Measurements from ENCODE around the gene TAF1B. TPM values are rescaled to one million over a fixed set of nuclear protein-coding genes. Genes with fewer than 3 reads are reported as not detected.

TAF1B gene
- total RNA-seq, 5 donors from 2014 or later (not counting 1 experiment from before 2014, with no cell fraction given): 9.2 to 21.7 (median 15.2) TPM

DNA sequence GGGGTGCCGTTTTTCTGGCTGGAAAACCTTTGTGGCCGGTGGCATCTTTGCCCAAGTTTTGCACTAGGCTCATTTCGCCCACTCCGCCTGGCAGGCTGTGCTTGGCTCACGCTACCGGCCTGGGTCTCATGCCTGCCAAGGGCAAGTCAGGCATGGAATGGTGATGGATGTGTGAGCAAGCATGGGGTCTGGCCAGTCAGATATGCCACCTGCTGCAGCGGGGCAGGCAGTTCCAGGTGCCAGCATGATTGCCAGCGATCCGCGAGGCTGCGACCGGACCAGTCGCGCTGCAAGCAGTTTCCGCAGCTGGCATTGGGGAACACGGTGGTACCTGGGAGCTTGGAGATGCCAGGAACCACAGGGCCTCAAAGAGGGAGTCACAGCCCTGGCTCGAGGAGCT lies 40.6 kb downstream of the TAF1B start:
- Mint-ChIP-seq H3K4me1 (peaks cover 0 to 13% (median 12%) of the 10 kb centered on the region in 3 donors), H3K4me3 (no peak overlapping the region), H3K27ac (no peak overlapping the region), H3K36me3 (peaks cover 62% of the 10 kb centered on the region), H3K27me3 (no peaks in the 10 kb centered on the region), H3K9me3 (peaks cover 4 to 15% (median 7%) of the 10 kb centered on the region in 3 donors)
- no peak for ATAC-seq (replicated peaks in 1 of 4)
- Histone ChIP-seq H3K4me1 (ENCODE audit: control insufficient read depth in 1 of 2, extremely low read depth in 1 of 2, insufficient read depth in 2 of 2, low read length in 2 of 2) (no peaks in the 10 kb centered on the region), H3K27me3 (replicated peaks in 1 of 2; ENCODE audit: control insufficient read depth in 2 of 2, extremely low read depth in 1 of 2, insufficient read depth in 2 of 2, low read length in 1 of 2) (no peaks in the 10 kb centered on the region), H3K36me3 (ENCODE audit: control insufficient read depth in 2 of 2, extremely low read depth in 1 of 2, insufficient read depth in 1 of 2, low read length in 1 of 2) (peaks cover 12 to 15% of the 10 kb centered on the region in 2 donors), H3K4me3 (ENCODE audit: control insufficient read depth in 1 of 2, extremely low read depth in 1 of 2, low read length in 1 of 2) (no peak overlapping the region), H3K9me3 (no peaks in the 10 kb centered on the region), H3K27ac (ENCODE audit: low read length) (no peak overlapping the region)
- WGBS (ENCODE audit: insufficient coverage): 93% methylated on average over 16 of the region's 17 CpGs
- CTCF ChIA-PET: no interaction called here
- POLR2A ChIA-PET: no interaction called here
- no peak for DNase-seq

DNA sequence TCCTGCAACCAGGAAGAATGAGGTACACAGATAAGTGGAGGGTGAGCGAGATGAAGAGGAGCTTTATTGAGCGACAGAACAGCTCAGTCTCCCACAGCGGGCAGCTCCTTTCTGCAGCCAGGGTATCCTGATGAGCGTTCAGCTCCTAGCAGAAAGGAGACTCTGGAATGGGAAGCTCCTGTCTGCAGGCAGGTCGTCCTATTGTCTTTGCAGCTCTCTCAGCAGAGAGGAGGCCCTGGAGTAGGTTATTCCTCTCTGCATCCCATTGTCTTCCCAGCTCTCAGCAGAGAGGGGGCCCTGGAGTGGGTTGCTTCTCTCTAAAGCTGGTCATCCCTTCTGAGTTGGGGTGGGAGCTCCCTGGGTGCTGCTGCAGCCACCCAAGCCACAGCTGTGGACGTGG lies 41.2 kb downstream of the TAF1B start:
- Mint-ChIP-seq H3K27ac (no peak overlapping the region), H3K27me3 (no peaks in the 10 kb centered on the region), H3K4me1 (peaks cover 4 to 16% (median 12%) of the 10 kb centered on the region in 3 donors), H3K36me3 (peaks cover 64% of the 10 kb centered on the region), H3K9me3 (peaks cover 4 to 15% (median 7%) of the 10 kb centered on the region in 3 donors), H3K4me3 (no peak overlapping the region)
- H3K27ac ChIP-seq (ENCODE audit: low read length): no peak overlapping the region
- no peak overlapping the region for H3K4me3 ChIP-seq (ENCODE audit: control insufficient read depth in 1 of 2, extremely low read depth in 1 of 2, low read length in 1 of 2)
- ChIA-PET CTCF (interaction anchor here in 1 of 2 donors (0.6 kb wide), 1 partner anchor 182 kb away, joined by 4 read pairs; no protein-coding TSS in a partner anchor), POLR2A (no interaction called here)
- peaks cover 11 to 12% of the 10 kb centered on the region in 2 donors for H3K36me3 ChIP-seq (ENCODE audit: control insufficient read depth in 2 of 2, extremely low read depth in 1 of 2, insufficient read depth in 1 of 2, low read length in 1 of 2)
- H3K4me1 ChIP-seq (ENCODE audit: control insufficient read depth in 1 of 2, extremely low read depth in 1 of 2, insufficient read depth in 2 of 2, low read length in 2 of 2): no peaks in the 10 kb centered on the region
- DNase-seq (no peak), ATAC-seq (replicated peaks in 1 of 4) (no peak)
- H3K27me3 ChIP-seq (replicated peaks in 1 of 2; ENCODE audit: control insufficient read depth in 2 of 2, extremely low read depth in 1 of 2, insufficient read depth in 2 of 2, low read length in 1 of 2): no peaks in the 10 kb centered on the region
- 94% methylated on average over 5 of the region's 6 CpGs for WGBS (ENCODE audit: insufficient coverage)
- no peaks in the 10 kb centered on the region for H3K9me3 ChIP-seq

DNA sequence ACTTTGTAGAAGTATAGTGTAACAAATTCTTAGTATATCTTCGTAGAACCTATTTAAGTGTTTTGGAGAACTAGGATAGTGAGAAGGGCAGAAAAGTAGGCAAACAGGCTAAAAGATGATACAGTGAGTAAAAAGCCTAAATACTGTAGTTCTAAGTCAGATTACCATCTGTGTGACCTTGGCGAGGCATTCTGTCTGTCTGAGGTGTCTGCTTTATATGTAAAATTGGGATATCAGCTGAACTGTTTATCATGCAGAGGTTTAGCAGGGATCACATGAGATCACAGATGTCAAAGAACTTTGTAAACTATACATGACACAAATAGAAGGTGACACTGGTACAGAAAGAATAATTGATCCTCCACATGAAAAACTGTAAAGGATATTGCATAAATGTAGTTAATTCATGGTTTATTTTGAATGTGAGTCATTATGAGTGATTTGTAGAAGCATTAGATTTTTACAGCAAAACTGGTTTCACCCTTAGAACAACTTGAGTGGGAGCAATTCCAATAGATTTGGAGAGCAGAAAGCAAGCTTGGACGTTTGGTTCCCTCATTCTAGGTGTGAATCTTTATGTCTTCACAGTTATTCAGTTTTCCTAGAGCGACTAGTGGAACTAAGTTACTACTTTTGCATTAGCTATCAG lies 41.9 kb downstream of the TAF1B start:
- 100% methylated on average over 1 of the region's 4 CpGs for WGBS (ENCODE audit: insufficient coverage)
- CTCF ChIA-PET: no interaction called here

DNA sequence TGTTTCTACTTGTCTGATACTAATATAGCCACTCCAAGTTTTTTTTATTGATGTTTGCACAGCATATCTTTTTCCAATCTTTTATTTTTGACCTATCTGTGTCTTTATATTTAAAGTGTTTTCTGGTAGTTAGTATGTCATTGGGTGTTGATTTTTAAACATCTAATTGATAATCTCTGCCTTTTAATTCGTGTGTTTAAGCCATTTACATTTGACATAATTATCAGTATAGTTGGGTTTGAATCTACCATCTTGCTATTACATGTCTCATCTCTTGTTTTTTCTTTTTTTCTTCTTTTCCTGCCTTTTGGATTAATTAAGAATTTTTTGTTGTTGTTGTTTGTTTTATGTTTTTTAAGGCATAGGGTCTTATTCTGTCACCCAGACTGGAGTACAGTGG lies 44.2 kb downstream of the TAF1B start:
- no peaks in the 10 kb centered on the region for H3K4me1 ChIP-seq (ENCODE audit: control insufficient read depth in 1 of 2, extremely low read depth in 1 of 2, insufficient read depth in 2 of 2, low read length in 2 of 2)
- peaks cover 6 to 12% of the 10 kb centered on the region in 2 donors for H3K36me3 ChIP-seq (ENCODE audit: control insufficient read depth in 2 of 2, extremely low read depth in 1 of 2, insufficient read depth in 1 of 2, low read length in 1 of 2)
- ChIA-PET POLR2A (interaction anchor here in 1 of 2 donors (0.6 kb wide), 1 partner anchor 108 kb away, joined by 3 read pairs; no protein-coding TSS in a partner anchor), CTCF (no interaction called here)
- H3K27me3 ChIP-seq (replicated peaks in 1 of 2; ENCODE audit: control insufficient read depth in 2 of 2, extremely low read depth in 1 of 2, insufficient read depth in 2 of 2, low read length in 1 of 2): no peaks in the 10 kb centered on the region
- whole genome bisulfite sequencing (ENCODE audit: insufficient coverage): no CpG with 5 or more reads among the region's 1 CpG
- H3K27ac Mint-ChIP-seq: peak overlapping the region in 1 of 2 donors; percentile 5
- no peak overlapping the region for H3K4me3 Mint-ChIP-seq
- H3K36me3 Mint-ChIP-seq: peaks cover 65% of the 10 kb centered on the region
- no peaks in the 10 kb centered on the region for H3K27me3 Mint-ChIP-seq
- no peak for DNase-seq
- H3K27ac ChIP-seq (ENCODE audit: low read length): no peak overlapping the region
- peaks cover 6 to 21% (median 14%) of the 10 kb centered on the region in 3 donors for H3K4me1 Mint-ChIP-seq
- no peaks in the 10 kb centered on the region for H3K9me3 ChIP-seq
- no peak overlapping the region for H3K4me3 ChIP-seq (ENCODE audit: control insufficient read depth in 1 of 2, extremely low read depth in 1 of 2, low read length in 1 of 2)
- no peak for ATAC-seq (replicated peaks in 1 of 4)
- peaks cover 4 to 15% (median 7%) of the 10 kb centered on the region in 3 donors for H3K9me3 Mint-ChIP-seq

More for the DNA sequence above, 41.9 kb downstream of the TAF1B start:
- no peaks in the 10 kb centered on the region for H3K9me3 ChIP-seq
- Mint-ChIP-seq H3K4me1 (peaks cover 6 to 21% (median 14%) of the 10 kb centered on the region in 3 donors), H3K27me3 (no peaks in the 10 kb centered on the region), H3K4me3 (no peak overlapping the region), H3K9me3 (peaks cover 4 to 15% (median 7%) of the 10 kb centered on the region in 3 donors), H3K36me3 (peaks cover 66% of the 10 kb centered on the region), H3K27ac (peak overlapping the region in 1 of 2 donors; percentile 2)
- no peak overlapping the region for H3K27ac ChIP-seq (ENCODE audit: low read length)
- DNase-seq (no peak), ATAC-seq (replicated peaks in 1 of 4) (no peak)
- no peaks in the 10 kb centered on the region for H3K27me3 ChIP-seq (replicated peaks in 1 of 2; ENCODE audit: control insufficient read depth in 2 of 2, extremely low read depth in 1 of 2, insufficient read depth in 2 of 2, low read length in 1 of 2)
- H3K4me3 ChIP-seq (ENCODE audit: control insufficient read depth in 1 of 2, extremely low read depth in 1 of 2, low read length in 1 of 2): no peak overlapping the region
- H3K36me3 ChIP-seq (ENCODE audit: control insufficient read depth in 2 of 2, extremely low read depth in 1 of 2, insufficient read depth in 1 of 2, low read length in 1 of 2): peaks cover 6 to 12% of the 10 kb centered on the region in 2 donors
- no peaks in the 10 kb centered on the region for H3K4me1 ChIP-seq (ENCODE audit: control insufficient read depth in 1 of 2, extremely low read depth in 1 of 2, insufficient read depth in 2 of 2, low read length in 2 of 2)
- POLR2A ChIA-PET: interaction anchor here (0.6 to 0.7 kb wide), 4 partner anchors 15 to 484 kb away, joined by 3 to 17 read pairs (median 10); no protein-coding TSS in a partner anchor

DNA sequence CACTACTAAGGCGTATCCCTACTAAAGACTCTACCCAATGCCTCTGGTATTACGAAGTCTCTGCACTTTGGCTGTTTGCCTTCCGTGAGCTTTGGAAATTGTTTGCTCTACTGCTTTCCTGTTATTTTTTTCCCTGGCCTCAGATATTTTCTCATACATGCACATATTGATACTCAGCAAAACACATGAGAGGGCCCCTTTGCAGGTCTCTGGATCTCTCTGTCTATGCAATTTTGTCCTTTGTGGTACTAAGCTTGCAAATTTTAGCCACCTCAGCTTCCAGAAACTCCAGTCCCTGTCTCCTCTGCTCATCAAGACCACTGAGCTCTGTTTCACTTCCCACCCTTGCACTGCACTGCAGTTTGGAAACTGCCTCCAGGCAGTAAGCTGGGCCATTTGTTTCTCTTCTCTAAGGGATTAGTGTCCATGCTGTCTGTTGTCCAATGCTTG lies 46.6 kb downstream of the TAF1B start:
- Mint-ChIP-seq H3K4me3 (no peak overlapping the region), H3K27me3 (no peaks in the 10 kb centered on the region), H3K9me3 (peaks cover 4 to 15% (median 7%) of the 10 kb centered on the region in 3 donors), H3K36me3 (peaks cover 59% of the 10 kb centered on the region), H3K4me1 (peaks cover 13 to 27% (median 14%) of the 10 kb centered on the region in 3 donors), H3K27ac (no peak overlapping the region)
- 89% methylated on average over 2 of the region's 3 CpGs for WGBS (ENCODE audit: insufficient coverage)
- H3K9me3 ChIP-seq: no peaks in the 10 kb centered on the region
- ChIA-PET CTCF (interaction anchor here (0.5 to 0.6 kb wide), 2 partner anchors 12 kb away, joined by 4 read pairs; no protein-coding TSS in a partner anchor), POLR2A (no interaction called here)
- H3K27ac ChIP-seq (ENCODE audit: low read length): no peak overlapping the region
- ATAC-seq (replicated peaks in 1 of 4) (no peak), DNase-seq (no peak)
- H3K4me1 ChIP-seq (ENCODE audit: control insufficient read depth in 1 of 2, extremely low read depth in 1 of 2, insufficient read depth in 2 of 2, low read length in 2 of 2): no peaks in the 10 kb centered on the region
- peaks cover 5% of the 10 kb centered on the region in 2 donors for H3K36me3 ChIP-seq (ENCODE audit: control insufficient read depth in 2 of 2, extremely low read depth in 1 of 2, insufficient read depth in 1 of 2, low read length in 1 of 2)
- H3K4me3 ChIP-seq (ENCODE audit: control insufficient read depth in 1 of 2, extremely low read depth in 1 of 2, low read length in 1 of 2): no peak overlapping the region
- H3K27me3 ChIP-seq (replicated peaks in 1 of 2; ENCODE audit: control insufficient read depth in 2 of 2, extremely low read depth in 1 of 2, insufficient read depth in 2 of 2, low read length in 1 of 2): no peaks in the 10 kb centered on the region

DNA sequence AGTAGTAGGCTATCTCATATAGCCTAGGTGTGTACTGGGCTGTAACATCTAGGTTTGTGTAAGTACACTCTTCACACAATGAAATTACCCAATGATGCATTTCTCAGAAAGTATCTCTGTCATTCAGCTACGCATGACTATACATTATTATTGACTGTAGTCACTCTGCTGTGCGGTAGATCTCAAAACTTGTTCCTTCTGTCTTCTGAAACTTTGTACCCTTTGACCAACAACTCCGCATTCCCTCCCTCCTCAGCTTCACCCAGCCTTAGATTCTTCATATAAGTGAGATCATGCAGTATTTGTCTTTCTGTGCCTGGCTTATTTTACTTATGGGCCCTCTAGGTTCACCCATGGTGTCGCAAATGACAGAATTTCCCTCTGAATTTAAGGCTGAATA lies 49.0 kb downstream of the TAF1B start:
- Mint-ChIP-seq H3K9me3 (peaks cover 2 to 13% (median 4%) of the 10 kb centered on the region in 3 donors), H3K36me3 (peaks cover 46% of the 10 kb centered on the region), H3K27me3 (no peaks in the 10 kb centered on the region), H3K4me3 (no peak overlapping the region), H3K4me1 (peaks cover 16 to 34% (median 20%) of the 10 kb centered on the region in 3 donors), H3K27ac (no peak overlapping the region)
- H3K4me1 ChIP-seq (ENCODE audit: control insufficient read depth in 1 of 2, extremely low read depth in 1 of 2, insufficient read depth in 2 of 2, low read length in 2 of 2): peaks cover 0 to 14% of the 10 kb centered on the region in 2 experiments
- ATAC-seq (replicated peaks in 1 of 4) (no peak), DNase-seq (no peak)
- H3K36me3 ChIP-seq (ENCODE audit: control insufficient read depth in 2 of 2, extremely low read depth in 1 of 2, insufficient read depth in 1 of 2, low read length in 1 of 2): peaks cover 0 to 5% of the 10 kb centered on the region in 2 donors
- ChIA-PET POLR2A (no interaction called here), CTCF (no interaction called here)
- no peak overlapping the region for H3K27ac ChIP-seq (ENCODE audit: low read length)
- no peaks in the 10 kb centered on the region for H3K9me3 ChIP-seq
- 83% methylated on average over 1 of the region's 4 CpGs for WGBS (ENCODE audit: insufficient coverage)
- no peaks in the 10 kb centered on the region for H3K27me3 ChIP-seq (replicated peaks in 1 of 2; ENCODE audit: control insufficient read depth in 2 of 2, extremely low read depth in 1 of 2, insufficient read depth in 2 of 2, low read length in 1 of 2)
- H3K4me3 ChIP-seq (ENCODE audit: control insufficient read depth in 1 of 2, extremely low read depth in 1 of 2, low read length in 1 of 2): no peak overlapping the region
